ENCODE data around the gene TRIM72.
A peak's percentile ranks its signal among the peaks of the same experiment; 100 is the strongest.
"Not testable (repeated sequence)": the region's sequence is repeated elsewhere in the genome, so short reads cannot be mapped to it uniquely, and the experiment has no call there.

The TRIM72 gene

DNA sequence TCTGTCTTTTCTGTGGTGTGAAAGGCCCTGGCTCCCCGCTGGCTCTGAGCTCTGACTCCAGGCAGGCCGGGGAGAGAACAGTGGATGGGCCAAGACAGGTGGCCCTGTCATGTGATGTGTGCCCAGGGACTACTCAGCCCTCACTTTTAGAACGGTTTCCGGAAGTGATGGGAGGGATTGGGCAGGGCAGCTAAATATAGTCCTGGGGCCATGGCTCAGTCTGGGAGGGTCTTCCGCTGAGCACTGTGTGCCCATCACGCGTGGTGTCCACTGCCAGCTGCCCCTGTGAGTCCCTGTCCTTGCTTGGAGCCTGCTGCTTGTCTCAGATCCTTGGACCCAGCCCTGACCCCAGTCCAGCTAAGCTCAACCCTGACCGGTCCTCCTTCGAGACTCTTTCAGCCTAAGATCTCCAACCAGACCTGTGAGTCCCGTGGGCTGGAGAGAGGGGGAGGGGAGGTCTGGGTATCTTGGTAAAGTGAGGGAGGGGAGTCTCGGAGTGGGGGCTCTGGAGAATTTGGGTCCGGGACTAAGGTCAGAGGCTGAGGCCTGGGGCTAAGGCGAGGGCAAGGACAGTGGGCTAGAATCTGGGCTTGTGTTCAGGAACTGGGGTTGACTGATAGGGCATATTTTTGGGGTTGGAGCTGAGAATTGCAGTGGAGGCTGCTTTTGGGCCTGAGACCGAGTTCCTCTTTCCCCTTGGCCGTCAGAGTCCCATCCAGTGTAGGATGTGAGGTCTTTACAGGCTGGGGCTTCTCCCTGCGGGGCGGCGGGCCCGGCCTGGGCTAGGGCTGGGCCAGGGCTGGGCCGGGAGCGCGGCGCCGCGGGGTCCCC, at the start of gene TRIM72:
TRIM72 (plus strand) TSS at position 243 of the 831 bp plus-strand sequence. CDS start 620 bp downstream, outside the sequence.
- DNase-seq: peak; percentile 36

DNA sequence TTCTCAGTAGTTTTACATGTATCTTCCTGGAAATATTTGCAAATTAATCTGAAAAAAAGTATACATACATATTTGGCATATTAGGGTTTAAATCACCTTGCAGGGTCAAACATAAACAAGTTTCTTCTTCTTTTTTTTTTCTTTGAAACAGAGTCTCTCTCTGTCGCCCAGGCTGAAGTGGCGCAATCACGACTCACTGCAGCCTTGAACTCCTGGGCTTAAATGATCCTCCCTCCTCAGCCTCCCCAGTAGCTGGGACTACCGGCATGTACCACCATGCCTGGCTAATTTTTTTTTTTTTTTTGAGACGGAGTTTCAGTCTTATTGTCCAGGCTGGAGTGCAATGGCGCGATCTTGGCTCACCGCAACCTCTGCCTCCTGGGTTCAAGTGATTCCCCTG, 46.6 kb upstream of the TRIM72 start:
- no peak for DNase-seq

DNA sequence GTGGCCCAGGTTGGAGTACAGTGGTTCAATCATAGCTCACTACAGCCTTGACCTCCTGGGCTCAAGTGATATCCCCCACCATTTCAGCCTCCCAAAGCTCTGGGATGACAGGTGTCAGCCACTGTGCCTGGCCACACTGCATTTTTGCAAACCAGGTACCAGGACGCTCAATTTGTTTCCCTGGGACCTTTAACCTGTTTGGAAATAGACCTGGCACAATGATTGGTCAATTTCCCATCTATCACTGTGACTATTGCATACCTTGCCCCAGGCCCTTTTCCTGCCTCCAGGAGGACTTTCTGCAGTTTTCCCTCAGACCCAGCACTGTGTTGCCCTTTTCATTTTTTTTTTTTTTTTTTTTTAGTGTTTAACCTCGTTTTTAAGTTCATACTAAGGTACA, 45.1 kb upstream of the TRIM72 start:
- DNase-seq: no peak

DNA sequence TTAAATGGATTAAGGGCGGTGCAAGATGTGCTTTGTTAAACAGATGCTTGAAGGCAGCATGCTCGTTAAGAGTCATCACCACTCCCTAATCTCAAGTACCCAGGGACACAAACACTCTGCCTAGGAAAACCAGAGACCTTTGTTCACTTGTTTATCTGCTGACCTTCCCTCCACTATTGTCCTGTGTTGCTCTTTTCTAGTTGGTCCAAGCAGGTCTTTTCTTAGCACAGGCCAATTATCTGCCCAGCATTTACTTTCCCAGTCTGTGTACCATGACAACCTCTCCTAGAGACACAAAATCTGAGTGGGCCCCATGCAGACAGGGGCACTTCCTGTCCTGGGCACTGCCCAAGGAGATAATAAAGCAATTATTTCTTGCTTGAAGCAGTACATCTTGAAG, 43.9 kb upstream of the TRIM72 start:
- not testable (repeated sequence) for DNase-seq

DNA sequence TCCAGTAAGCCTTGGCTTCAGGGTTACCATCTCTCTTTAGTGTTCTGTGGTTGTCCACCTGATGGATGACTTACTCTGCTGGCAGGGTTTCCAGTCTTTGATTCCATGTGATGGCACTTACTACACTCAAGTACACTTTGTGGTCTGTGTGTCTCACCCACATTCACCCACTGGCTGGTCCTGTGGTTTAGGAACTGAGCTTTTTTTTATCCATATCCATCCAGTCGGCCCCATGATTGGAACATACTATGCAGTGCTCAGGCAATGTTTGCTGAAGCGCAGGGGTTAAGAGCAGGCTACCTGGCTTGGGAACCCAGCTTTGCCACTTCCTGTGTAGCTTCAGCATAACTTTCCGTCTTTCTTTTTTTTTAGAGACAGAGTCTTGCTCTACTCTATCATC, 36.8 kb upstream of the TRIM72 start:
- DNase-seq: peak; percentile 45

DNA sequence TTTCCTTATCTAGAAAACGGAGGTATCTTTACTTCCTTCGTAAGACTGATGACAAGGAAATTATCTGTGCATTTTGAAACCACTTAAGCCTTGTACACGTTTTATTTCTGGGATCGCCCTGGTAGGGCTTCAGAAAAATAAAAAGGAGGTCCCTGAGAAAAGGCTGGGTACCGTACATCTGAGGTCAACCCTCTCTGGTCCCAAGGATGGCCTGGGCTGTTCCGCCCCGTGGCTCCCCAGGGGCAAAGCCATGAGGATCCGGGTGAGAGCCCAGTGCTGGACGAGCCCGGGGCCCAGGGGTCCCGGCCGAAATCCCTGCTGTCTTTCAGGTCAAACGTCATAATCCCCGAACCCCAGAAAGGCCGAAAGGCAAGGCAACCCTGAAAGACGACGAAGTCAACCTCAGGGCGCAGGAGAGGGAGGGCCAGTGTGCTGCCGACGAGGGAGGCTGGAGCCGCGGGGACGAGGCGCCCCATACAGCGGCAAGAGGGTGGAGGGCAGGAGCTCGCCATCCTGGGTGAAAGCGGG, 34.6 kb upstream of the TRIM72 start:
- DNase-seq: no peak

GRCh38 chr16:31179747-31180459, 34.0 kb upstream of the TRIM72 start, which contains the start of gene FUS:
Gene FUS, plus strand, starts transcription at chr16:31180139. Its CDS starts 76 bp downstream, at chr16:31180215.
- peak; percentile 63 for DNase-seq

DNA sequence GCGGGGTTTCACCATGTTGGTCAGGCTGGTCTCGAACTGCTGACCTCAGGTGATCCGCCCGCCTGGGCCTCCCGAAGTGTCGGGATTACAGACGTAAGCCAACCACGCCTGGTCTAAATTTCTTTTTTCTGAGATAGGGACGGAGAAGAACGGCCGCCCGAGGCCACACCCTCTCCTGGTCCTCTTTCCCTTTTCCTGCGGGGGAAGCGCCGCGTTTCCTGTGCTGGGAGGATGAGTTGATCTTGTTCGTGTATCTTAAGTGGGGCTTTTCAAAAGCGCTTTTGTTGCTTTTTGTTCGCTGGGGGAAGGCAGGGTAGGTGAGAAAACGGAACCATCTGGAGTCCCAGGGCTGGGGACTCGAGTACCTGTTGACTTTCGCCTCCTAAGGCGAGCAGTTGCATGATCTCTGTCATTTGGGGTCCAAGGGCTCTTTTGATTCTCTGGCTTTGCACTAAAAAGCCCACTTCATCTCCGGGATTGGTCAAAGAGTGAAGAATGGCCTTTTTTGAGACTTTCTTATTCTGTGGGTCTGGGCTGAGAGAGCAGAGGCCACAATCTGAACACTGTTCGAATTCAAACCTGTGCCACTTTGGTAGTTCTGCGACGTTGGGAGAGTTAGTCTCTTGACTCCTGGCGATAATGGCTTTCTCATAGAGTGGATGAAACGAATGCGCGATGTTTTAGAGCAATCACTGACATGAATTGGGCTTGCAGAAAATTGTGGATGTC, 32.7 kb upstream of the TRIM72 start:
- no peak for DNase-seq

DNA sequence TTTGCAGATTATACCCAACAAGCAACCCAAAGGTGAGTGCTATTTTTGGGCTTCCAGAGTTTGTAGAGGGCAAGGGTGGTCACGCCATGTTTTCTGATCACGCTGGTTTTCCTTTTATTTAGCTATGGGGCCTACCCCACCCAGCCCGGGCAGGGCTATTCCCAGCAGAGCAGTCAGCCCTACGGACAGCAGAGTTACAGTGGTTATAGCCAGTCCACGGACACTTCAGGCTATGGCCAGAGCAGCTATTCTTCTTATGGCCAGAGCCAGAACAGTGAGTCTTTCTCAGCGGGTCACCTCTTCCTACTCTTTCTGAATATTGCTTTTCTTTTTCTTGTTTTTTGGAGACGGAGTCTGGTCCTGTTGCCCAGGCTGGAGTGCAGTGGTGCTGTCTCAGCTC, 31.5 kb upstream of the TRIM72 start:
- DNase-seq: no peak

DNA sequence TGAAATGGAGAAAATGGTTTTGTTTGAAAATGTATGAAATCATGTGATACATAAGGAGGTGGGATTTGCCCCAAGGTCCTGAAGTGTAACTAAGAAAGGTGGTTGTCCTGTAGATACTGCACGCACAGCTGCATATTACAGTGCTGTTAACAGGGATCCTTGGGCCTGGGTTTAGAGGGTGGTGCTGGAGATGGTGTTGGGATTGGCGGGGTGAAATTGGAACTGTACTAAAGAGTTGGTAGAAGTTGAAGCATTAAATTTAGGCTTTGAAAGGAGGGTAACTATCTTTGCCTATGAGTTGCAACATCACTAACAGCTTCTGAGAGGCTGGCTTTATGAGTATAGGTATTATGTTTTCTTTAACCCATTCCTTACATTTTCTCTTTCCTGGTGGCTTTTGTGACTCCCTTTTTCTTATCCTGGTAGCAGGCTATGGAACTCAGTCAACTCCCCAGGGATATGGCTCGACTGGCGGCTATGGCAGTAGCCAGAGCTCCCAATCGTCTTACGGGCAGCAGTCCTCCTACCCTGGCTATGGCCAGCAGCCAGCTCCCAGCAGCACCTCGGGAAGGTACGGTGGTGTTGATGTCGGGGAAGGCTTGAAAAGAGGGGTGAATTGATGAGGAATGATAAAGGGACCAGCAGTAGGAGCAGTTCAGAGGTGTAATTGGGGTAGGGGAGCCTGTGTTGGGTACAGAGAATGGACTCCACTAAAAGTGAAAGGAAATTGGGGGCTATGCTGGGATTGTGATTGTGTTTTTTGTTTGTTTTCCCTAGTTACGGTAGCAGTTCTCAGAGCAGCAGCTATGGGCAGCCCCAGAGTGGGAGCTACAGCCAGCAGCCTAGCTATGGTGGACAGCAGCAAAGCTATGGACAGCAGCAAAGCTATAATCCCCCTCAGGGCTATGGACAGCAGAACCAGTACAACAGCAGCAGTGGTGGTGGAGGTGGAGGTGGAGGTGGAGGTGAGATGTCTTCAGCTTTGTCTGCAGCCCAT, 30.2 kb upstream of the TRIM72 start:
- DNase-seq: no peak

DNA sequence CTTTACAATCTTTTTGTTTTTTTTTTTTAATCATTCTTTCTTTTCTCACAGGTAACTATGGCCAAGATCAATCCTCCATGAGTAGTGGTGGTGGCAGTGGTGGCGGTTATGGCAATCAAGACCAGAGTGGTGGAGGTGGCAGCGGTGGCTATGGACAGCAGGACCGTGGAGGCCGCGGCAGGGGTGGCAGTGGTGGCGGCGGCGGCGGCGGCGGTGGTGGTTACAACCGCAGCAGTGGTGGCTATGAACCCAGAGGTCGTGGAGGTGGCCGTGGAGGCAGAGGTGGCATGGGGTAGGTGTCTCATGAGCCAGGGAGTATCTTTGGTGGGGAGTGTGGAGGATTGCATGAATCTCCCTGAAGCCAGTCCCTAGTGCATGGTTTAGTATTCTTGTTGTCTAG, 29.0 kb upstream of the TRIM72 start:
- DNase-seq: no peak

GRCh38 chr16:31185339-31185738, 28.6 kb upstream of the TRIM72 start:
- no peak for DNase-seq

DNA sequence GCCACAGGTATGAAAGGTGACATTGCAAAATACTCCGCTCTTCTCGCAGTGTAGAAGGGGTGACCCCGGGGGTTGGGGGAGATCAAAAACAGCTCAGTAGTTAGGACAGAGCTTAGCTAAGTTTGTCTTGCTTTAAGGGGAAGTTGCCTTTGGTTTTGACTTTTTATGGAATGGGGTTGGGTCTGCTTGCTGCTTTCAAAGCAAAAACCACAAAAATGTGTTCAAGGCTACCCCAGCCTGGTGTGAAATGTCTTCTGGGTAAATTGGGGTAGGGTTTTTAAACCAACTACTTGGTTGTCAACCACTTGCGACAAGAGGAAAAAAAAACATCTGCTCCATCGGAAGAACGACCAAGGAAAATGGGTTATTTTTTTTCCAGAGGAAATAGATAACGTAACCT, 27.7 kb upstream of the TRIM72 start:
- DNase-seq: no peak

- DNase-seq: no peak
Measured at GRCh38 chr16:31186930-31187807, 26.8 kb upstream of the TRIM72 start.

GRCh38 chr16:31187808-31188189, 26.1 kb upstream of the TRIM72 start:
- no peak for DNase-seq

- DNase-seq: no peak
Measured at GRCh38 chr16:31188450-31189411, 25.2 kb upstream of the TRIM72 start.

DNA sequence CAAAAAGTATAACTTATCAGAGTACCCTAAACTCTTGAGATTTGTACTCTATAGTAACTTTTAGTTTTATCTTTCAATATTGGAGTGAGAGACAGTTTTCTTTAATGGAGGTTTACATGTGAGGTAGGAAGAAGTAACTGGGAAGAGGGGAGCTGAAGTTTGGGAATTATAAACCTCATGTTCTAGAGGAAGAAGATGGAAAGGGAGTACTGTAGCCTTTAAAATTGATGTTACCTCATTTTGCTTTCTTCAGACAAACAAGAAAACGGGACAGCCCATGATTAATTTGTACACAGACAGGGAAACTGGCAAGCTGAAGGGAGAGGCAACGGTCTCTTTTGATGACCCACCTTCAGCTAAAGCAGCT, 24.5 kb upstream of the TRIM72 start:
- DNase-seq: no peak

GRCh38 chr16:31190061-31190460, 23.9 kb upstream of the TRIM72 start:
- no peak for DNase-seq

- no peak for DNase-seq
Measured at GRCh38 chr16:31190818-31191444, 23.0 kb upstream of the TRIM72 start.

All from NCI-H510A (cell line).